Karpas-422 (cell line): Measurements from ENCODE around the gene IKZF1. TPM values are rescaled to one million over a fixed set of nuclear protein-coding genes. Genes with fewer than 3 reads are reported as not detected.

ENCODE experiments used
- DNase-seq: peaks from one replicate; pipeline ENCODE4 v3.0.0-alpha.2; 2015
- H2AFZ ChIP-seq: fragments of 200-600 bp; sonication (generic); 2 replicates; pipeline ENCODE4 v1.6.1; 2014; ENCODE audit warnings: antibody characterized with exemption, low read length, mixed read lengths
- H3K27ac ChIP-seq: fragments of 200-600 bp; sonication (generic); 2 replicates; pipeline ENCODE4 v1.5.1; 2014; ENCODE audit warnings: mild to moderate bottlenecking, low read length, moderate library complexity
- H3K27me3 ChIP-seq: fragments of 200-600 bp; sonication (generic); 2 replicates; pipeline ENCODE4 v1.6.1; 2014; ENCODE audit warnings: low read length, mixed read lengths
- H3K36me3 ChIP-seq: fragments of 200-600 bp; sonication (generic); 2 replicates; pipeline ENCODE4 v1.6.1; 2014; ENCODE audit warnings: low read length, mixed read lengths; ENCODE audit not compliant: insufficient read depth
- H3K4me1 ChIP-seq: fragments of 200-600 bp; sonication (generic); 2 replicates; pipeline ENCODE4 v1.6.1; 2014; ENCODE audit warnings: mild to moderate bottlenecking, low read length, mixed read lengths
- H3K4me2 ChIP-seq: fragments of 200-600 bp; sonication (generic); 2 replicates; pipeline ENCODE4 v1.6.1; 2014; ENCODE audit warnings: low read length, low read depth, mild to moderate bottlenecking; ENCODE audit not compliant: poor library complexity, severe bottlenecking
- H3K4me3 ChIP-seq: fragments of 200-600 bp; sonication (generic); 2 replicates; pipeline ENCODE4 v1.5.1; 2014; ENCODE audit warnings: mild to moderate bottlenecking, antibody characterized with exemption, low read length, mixed read lengths
- H3K79me2 ChIP-seq: fragments of 200-600 bp; sonication (generic); 2 replicates; pipeline ENCODE4 v1.6.1; 2014; ENCODE audit warnings: mild to moderate bottlenecking, low read length, mixed read lengths
- H3K9ac ChIP-seq: fragments of 200-600 bp; sonication (generic); 2 replicates; pipeline ENCODE4 v1.6.0; 2014; ENCODE audit warnings: low read length
- H3K9me2 ChIP-seq: fragments of 200-600 bp; sonication (generic), shearing (Covaris generic); replicated peaks from 2 replicates; pipeline ENCODE4 v1.6.0; 2014; ENCODE audit warnings: mild to moderate bottlenecking, low read length, moderate library complexity; ENCODE audit not compliant: insufficient read depth
- H3K9me3 ChIP-seq: fragments of 300-700, 200-600 bp; sonication (generic); 2 replicates; pipeline ENCODE4 v1.6.1; 2014; ENCODE audit warnings: low read length, mixed read lengths
- H4K20me1 ChIP-seq: fragments of 200-600 bp; sonication (generic); 2 replicates; pipeline ENCODE4 v1.6.1; 2014; ENCODE audit warnings: mild to moderate bottlenecking, antibody characterized with exemption, low read length, low read depth; ENCODE audit not compliant: insufficient read depth
- total RNA-seq: library from RNA; depleted of rRNA; stranded (reverse); fragments of >200 nt; shearing (Covaris generic); gene quantifications from 2 replicates; pipeline ENCODE4 v1.2.3, GENCODE V29; 2014; ENCODE audit warnings: low replicate concordance

The IKZF1 gene
- total RNA-seq, 1 experiment from 2014 or later, result 117 TPM

DNA sequence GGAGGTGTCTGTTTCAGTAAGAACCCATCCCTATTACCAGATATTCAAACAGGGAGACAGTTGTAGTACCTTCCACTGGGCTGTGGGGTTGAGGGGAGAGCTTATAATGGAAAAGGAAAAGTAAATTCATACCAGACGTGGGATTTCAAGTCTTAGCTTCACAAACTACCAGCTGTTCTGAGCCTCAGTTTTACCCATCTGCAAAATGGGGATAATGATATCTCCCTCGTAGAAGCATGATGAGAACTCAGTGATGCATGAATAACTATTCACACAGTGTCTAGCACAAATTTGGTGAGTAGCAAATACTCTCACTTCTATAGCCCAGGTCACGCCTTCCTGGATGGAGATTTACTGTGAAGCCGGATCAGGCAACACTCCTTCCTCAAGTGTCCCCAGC lies 29.1 kb upstream of the IKZF1 start:
- Histone ChIP-seq H3K4me1 (peaks cover 48% of the 10 kb centered on the region), H4K20me1 (no peaks in the 10 kb centered on the region), H3K9me2 (no peaks in the 10 kb centered on the region), H3K9me3 (no peaks in the 10 kb centered on the region; the same call in 1 of the 2 replicates), H3K4me3 (no peak overlapping the region), H3K9ac (no peak overlapping the region), H2AFZ (no peak overlapping the region), H3K4me2 (no peak overlapping the region), H3K36me3 (no peaks in the 10 kb centered on the region), H3K79me2 (no peaks in the 10 kb centered on the region), H3K27ac (no peak overlapping the region), H3K27me3 (no peaks in the 10 kb centered on the region)
- no peak for DNase-seq

GRCh38 chr7:50276483-50276882 lies 28.0 kb upstream of the IKZF1 start:
- Histone ChIP-seq H3K4me3 (no peak overlapping the region), H3K79me2 (no peaks in the 10 kb centered on the region), H3K9ac (no peak overlapping the region), H3K36me3 (no peaks in the 10 kb centered on the region), H3K4me1 (peaks cover 49% of the 10 kb centered on the region), H3K9me2 (no peaks in the 10 kb centered on the region), H3K4me2 (no peak overlapping the region), H4K20me1 (no peaks in the 10 kb centered on the region), H3K27ac (no peak overlapping the region), H3K27me3 (no peaks in the 10 kb centered on the region), H2AFZ (no peak overlapping the region), H3K9me3 (no peaks in the 10 kb centered on the region)
- no peak for DNase-seq

- Histone ChIP-seq H3K36me3 (no peaks in the 10 kb centered on the region), H3K27ac (no peak overlapping the region), H3K4me2 (no peak overlapping the region), H3K4me1 (peaks cover 49% of the 10 kb centered on the region), H3K9ac (no peak overlapping the region), H3K9me3 (no peaks in the 10 kb centered on the region), H4K20me1 (no peaks in the 10 kb centered on the region), H3K79me2 (no peaks in the 10 kb centered on the region), H3K27me3 (no peaks in the 10 kb centered on the region; the same call in 1 of the 2 replicates), H2AFZ (no peak overlapping the region), H3K4me3 (no peak overlapping the region), H3K9me2 (no peaks in the 10 kb centered on the region)
- DNase-seq, result no peak
These were observed 26.4 kb upstream of the IKZF1 start for GRCh38 chr7:50278120-50278519.

GRCh38 chr7:50281680-50282445 lies 22.7 kb upstream of the IKZF1 start:
- H4K20me1 ChIP-seq, result no peaks in the 10 kb centered on the region
- no peaks in the 10 kb centered on the region; the same call in 1 of the 2 replicates for H3K27me3 ChIP-seq
- no peaks in the 10 kb centered on the region for H3K9me3 ChIP-seq
- peak overlapping the region; percentile 62 for H3K4me3 ChIP-seq
- no peaks in the 10 kb centered on the region for H3K36me3 ChIP-seq
- no peaks in the 10 kb centered on the region for H3K9me2 ChIP-seq
- peak overlapping the region; percentile 79 for H3K4me2 ChIP-seq
- peak overlapping the region; percentile 94 for H2AFZ ChIP-seq
- DNase-seq, result peak; percentile 81
- peak overlapping the region; percentile 69 for H3K27ac ChIP-seq
- H3K9ac ChIP-seq, result peak overlapping the region; percentile 69
- peaks cover 31% of the 10 kb centered on the region for H3K4me1 ChIP-seq
- no peaks in the 10 kb centered on the region for H3K79me2 ChIP-seq

- Histone ChIP-seq H3K9me3 (no peaks in the 10 kb centered on the region), H4K20me1 (no peaks in the 10 kb centered on the region), H3K27ac (no peak overlapping the region), H3K9ac (peak overlapping the region; percentile 69), H2AFZ (peak overlapping the region; percentile 94; the same call in 1 of the 2 replicates), H3K4me2 (peak overlapping the region; percentile 79), H3K9me2 (no peaks in the 10 kb centered on the region), H3K79me2 (no peaks in the 10 kb centered on the region), H3K27me3 (no peaks in the 10 kb centered on the region; the same call in 1 of the 2 replicates), H3K36me3 (no peaks in the 10 kb centered on the region), H3K4me1 (peaks cover 31% of the 10 kb centered on the region), H3K4me3 (peak overlapping the region; percentile 34; the same call in 1 of the 2 replicates)
- no peak for DNase-seq
These were observed 21.5 kb upstream of the IKZF1 start for GRCh38 chr7:50282813-50283605.

DNA sequence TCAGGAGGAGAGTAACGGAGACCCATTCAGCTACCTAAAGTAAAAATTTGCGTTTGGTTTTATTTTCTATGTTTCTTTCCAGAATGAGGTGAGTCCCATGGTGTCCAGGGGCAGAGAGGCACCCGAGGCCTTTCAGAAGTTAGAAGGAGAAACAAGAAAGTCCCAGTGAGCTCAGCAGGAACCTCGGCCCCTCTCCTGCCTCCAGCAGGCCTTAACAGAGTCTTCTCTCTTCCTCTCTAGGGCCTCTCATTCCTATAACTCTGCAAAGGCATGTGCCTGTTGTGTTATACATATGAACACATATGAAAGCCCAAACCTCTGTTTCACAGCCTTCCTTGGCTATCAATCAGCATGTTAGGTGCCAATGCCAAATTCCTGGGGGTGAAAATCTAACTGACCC lies 20.8 kb upstream of the IKZF1 start:
- no peak overlapping the region for H3K9ac ChIP-seq
- no peaks in the 10 kb centered on the region for H3K79me2 ChIP-seq
- H3K27me3 ChIP-seq, result no peaks in the 10 kb centered on the region; the same call in 1 of the 2 replicates
- H4K20me1 ChIP-seq, result no peaks in the 10 kb centered on the region
- DNase-seq, result no peak
- H3K4me2 ChIP-seq, result no peak overlapping the region
- H3K9me2 ChIP-seq, result no peaks in the 10 kb centered on the region
- H3K4me3 ChIP-seq, result no peak overlapping the region
- H2AFZ ChIP-seq, result no peak overlapping the region
- no peaks in the 10 kb centered on the region for H3K9me3 ChIP-seq
- no peak overlapping the region for H3K27ac ChIP-seq
- H3K36me3 ChIP-seq, result no peaks in the 10 kb centered on the region
- peaks cover 31% of the 10 kb centered on the region for H3K4me1 ChIP-seq

DNA sequence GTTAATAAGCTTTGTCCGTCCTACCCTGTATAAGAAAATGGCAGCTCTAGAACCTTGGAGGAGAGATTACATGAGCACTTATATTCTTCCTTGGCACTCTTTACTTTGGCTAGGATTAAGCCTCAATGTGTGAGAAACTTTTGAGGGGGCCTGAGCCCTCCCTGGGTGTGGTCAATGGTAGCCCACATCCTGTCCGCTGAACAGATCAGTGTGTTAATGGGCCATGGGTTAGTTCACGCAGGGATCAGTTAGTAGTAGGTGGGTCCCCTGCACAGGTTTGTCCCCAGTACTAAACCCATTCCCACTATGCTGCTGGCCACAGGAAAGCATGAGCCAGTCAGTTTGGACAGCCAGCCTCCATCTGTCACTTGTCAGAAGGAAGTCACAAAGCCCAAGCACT lies 20.2 kb upstream of the IKZF1 start:
- Histone ChIP-seq H3K27me3 (no peaks in the 10 kb centered on the region; the same call in 1 of the 2 replicates), H3K79me2 (no peaks in the 10 kb centered on the region), H3K27ac (no peak overlapping the region), H3K9me3 (no peaks in the 10 kb centered on the region), H3K4me3 (no peak overlapping the region), H3K9me2 (no peaks in the 10 kb centered on the region), H3K4me2 (no peak overlapping the region), H2AFZ (no peak overlapping the region), H3K36me3 (no peaks in the 10 kb centered on the region), H3K4me1 (peaks cover 31% of the 10 kb centered on the region), H4K20me1 (no peaks in the 10 kb centered on the region), H3K9ac (no peak overlapping the region)
- DNase-seq, result no peak

- no peaks in the 10 kb centered on the region; the same call in 1 of the 2 replicates for H3K27me3 ChIP-seq
- no peak overlapping the region for H3K27ac ChIP-seq
- H3K4me1 ChIP-seq, result peaks cover 31% of the 10 kb centered on the region
- no peaks in the 10 kb centered on the region for H3K9me3 ChIP-seq
- no peak overlapping the region for H2AFZ ChIP-seq
- no peak overlapping the region for H3K4me3 ChIP-seq
- no peak for DNase-seq
- no peak overlapping the region for H3K9ac ChIP-seq
- no peaks in the 10 kb centered on the region for H3K79me2 ChIP-seq
- H4K20me1 ChIP-seq, result no peaks in the 10 kb centered on the region
- H3K36me3 ChIP-seq, result no peaks in the 10 kb centered on the region
- no peak overlapping the region for H3K4me2 ChIP-seq
- H3K9me2 ChIP-seq, result no peaks in the 10 kb centered on the region
These were observed 19.2 kb upstream of the IKZF1 start for GRCh38 chr7:50285269-50285668.
